Measurements from ENCODE around the gene GNAO1.

GRCh38 chr16:56327071-56327928 is 136.0 kb downstream of the GNAO1 start:
- TF ChIP-seq CTCF (IDR thresholded peaks at IDR 0.05), result no peak
- no peak for TF ChIP-seq FOXJ3 (CRISPR knock-in tag; IDR thresholded peaks at IDR 0.05)
- TF ChIP-seq ZBTB33 (IDR thresholded peaks at IDR 0.05; ENCODE audit: borderline replicate concordance, low read depth), result no peak
- no peak for TF ChIP-seq TAF1 (IDR thresholded peaks at IDR 0.05; ENCODE audit: borderline replicate concordance, low read depth, low read length)
- TF ChIP-seq POLR2AphosphoS5 (IDR thresholded peaks at IDR 0.05; ENCODE audit: low read depth, low read length), result no peak
- TF ChIP-seq EP300 (IDR thresholded peaks at IDR 0.05; ENCODE audit: borderline replicate concordance in 1 of 2, low read depth in 1 of 2, low read length in 1 of 2), result no peak
- TF ChIP-seq RAD21 (IDR thresholded peaks at IDR 0.05; ENCODE audit: low read length), result no peak
